Measurements from ENCODE around the gene ZNF555.

ZNF555 gene

DNA sequence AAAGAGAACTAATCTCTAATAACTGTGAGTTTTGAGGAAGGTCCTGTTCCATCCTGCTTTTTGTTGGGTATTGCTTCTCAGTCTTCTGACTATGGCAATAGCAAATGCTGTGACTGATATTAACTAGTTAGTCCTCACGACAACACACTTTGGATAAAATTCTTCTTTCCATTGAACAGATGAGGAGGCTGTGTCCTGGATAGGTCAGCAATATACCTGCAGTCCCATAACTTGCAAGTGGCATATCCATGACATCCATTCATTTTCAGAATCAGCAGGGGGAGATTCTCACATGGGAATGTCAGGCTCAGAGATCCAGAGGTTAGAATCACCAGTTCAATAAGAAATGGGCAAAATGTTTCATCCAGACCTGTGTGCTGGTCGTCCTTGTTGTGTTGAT lies 14.3 kb upstream of the ZNF555 start:
- no peak for FAIRE-seq

DNA sequence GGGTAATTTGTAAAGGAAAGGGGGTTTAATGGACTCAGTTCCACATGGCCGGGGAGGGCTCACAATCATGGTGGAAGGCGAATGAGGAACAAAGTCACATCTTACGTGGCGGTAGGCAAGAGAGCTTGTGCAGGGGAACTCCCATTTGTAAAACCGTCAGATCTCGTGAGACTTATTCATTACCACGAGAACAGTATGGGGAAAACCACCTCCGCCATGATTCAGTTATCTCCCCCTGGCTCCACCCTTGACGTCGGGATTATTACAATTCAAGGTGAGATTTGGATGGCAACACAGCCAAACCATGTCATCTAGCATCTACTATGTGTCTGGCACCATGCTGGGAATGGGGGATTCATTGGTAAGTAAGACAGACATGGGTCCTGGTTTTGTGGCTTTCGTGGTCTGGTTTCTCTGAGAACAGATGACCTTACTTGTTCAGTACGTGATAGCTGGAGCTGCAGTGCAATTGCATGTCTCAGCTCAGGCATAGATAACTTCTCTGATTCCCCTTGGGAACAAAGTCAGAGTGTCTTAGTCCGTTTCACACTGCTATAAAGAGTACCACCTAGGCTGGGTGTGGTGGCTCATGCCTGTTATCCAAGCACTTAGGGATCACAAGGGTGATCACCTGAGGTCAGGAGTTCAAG lies 13.3 kb upstream of the ZNF555 start:
- FAIRE-seq: no peak

DNA sequence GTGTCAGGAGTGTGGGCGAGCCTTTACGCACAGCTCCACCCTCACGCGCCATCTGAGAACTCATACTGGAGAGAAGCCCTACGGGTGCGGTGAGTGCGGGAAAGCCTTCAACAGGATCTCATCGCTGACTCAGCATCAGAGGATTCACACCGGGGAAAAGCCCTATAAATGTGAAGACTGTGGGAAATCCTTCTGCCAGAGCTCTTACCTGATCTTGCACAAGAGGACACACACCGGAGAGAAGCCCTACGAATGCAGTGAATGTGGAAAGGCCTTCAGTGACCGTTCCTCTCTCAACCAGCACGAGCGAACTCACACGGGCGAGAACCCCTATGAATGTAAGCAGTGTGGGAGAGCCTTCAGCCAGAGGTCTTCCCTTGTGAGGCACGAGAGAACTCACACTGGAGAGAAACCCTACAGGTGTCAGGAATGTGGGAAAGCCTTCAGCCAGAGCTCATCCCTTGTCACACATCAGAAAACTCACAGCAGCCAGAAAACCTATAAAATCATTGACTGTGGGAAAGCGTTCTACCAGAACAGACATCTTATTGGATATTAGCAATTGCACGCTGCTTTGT lies 6.9 kb upstream of the ZNF555 start:
- FAIRE-seq: no peak

GRCh38 chr19:2837430-2837829 lies 3.8 kb upstream of the ZNF555 start:
- no peak for FAIRE-seq

- FAIRE-seq: no peak
These were observed 740 bp downstream of the ZNF555 start for GRCh38 chr19:2841855-2842574.

DNA sequence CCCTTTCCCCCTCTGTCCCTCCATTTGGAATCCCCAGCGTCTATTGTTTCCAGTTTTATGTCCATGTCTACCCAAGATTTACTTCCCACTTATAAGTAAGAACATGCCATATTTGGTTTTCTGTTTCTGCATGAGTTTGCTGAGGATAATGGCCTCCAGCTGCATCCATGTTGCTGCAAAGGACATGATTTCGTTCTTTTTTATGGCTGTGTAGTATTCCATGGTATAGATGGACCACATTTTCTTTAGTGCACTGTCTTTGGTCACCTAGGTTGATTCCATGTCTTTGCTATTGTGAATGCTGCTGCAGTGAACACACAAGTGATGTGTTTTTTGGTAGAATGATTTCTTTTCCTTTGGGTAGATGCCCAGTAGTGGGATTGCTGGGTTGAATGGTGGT lies 3.8 kb downstream of the ZNF555 start:
- no peak for FAIRE-seq

GRCh38 chr19:2846180-2846894 lies 5.1 kb downstream of the ZNF555 start:
- no peak for FAIRE-seq

- no peak for FAIRE-seq
These were observed 6.2 kb downstream of the ZNF555 start for GRCh38 chr19:2847507-2847906.

- no peak for FAIRE-seq
These were observed 7.3 kb downstream of the ZNF555 start for GRCh38 chr19:2848616-2849015.

- FAIRE-seq: no peak
These were observed 9.1 kb downstream of the ZNF555 start for GRCh38 chr19:2850256-2850925.

DNA sequence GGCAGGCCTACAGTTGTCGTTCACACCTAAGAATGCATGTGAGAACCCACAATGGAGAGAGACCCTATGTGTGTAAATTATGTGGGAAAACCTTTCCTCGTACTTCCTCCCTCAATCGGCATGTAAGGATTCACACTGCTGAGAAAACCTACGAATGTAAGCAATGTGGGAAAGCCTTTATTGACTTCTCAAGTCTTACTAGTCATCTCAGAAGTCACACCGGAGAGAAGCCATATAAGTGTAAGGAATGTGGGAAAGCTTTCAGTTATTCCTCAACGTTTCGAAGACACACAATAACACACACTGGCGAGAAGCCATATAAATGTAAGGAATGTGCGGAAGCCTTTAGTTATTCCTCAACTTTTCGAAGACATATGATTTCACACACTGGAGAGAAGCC lies 11.3 kb downstream of the ZNF555 start:
- FAIRE-seq: no peak

GRCh38 chr19:2853015-2853606 lies 11.8 kb downstream of the ZNF555 start:
- FAIRE-seq: no peak

- FAIRE-seq: no peak
These were observed 13.6 kb downstream of the ZNF555 start for GRCh38 chr19:2854849-2855248.

DNA sequence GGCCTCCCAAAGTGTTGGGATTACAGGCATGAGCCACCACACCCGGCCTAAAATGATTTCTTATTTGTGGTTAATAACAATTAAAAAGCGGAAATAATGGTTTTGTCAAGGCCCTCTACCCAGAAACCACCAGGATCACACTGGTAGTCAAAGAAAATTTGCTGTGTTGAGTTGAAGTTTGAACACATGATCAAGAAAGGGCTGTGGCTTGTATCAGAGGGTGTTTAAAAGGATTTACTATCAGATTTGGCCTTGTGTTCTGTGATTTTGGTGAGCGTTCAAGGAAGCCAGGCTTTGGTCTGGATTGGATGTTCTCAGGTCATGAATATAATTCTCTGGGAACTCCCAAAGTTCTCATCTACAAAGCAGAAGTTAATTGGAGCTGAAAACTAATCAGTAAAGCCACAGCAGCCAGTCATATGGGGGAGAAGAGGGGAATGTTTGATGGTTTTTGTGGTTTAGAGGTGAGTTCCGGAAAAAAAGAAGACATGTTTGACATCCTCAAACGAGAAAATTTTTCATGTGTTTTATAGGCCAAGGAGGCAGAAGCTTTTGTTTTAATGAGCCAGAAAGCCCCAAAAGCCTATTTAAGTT lies 15.3 kb downstream of the ZNF555 start:
- no peak for FAIRE-seq

DNA sequence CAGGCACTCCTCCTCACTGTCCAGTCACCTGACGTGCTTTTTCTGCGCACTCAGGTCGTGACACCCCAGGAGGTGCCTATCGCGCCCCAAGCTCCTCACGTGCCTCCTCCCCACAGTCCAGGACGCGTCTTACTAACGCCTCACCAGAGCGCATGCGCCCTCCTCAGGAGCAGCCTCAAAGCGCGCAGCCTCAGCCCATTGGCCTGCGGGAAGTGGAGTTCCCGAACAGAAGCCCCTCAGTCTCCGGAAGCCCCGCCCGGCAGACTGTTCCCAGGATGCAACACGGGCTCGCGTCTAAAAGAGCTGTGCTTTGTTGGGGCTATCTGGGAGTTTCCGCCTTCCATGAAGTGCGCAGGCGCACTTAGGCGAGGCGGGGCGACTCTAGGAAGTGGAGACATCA lies 17.6 kb downstream of the ZNF555 start:
- no peak for FAIRE-seq

DNA sequence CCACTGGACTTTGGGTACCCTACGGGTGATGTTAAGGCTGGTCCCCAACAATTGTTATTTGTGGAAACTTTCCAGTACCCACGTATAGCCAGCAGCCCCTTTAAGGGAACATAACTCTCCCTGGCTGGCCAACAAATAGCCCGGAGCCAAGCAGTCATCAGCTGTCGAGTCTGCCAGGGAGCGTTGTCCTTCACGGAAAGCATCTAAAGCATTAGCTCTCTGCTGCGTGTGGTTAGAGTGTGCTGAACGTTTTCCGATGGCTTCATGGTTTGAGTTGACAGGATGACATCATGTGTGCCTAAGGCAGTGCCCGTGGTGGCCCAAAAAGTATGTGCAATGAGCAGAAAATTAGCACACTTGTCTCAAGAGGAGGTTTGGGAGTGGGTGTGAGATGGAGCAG lies 22.5 kb downstream of the ZNF555 start:
- FAIRE-seq: no peak

- FAIRE-seq: no peak
These were observed 24.2 kb downstream of the ZNF555 start for GRCh38 chr19:2865334-2866100.

DNA sequence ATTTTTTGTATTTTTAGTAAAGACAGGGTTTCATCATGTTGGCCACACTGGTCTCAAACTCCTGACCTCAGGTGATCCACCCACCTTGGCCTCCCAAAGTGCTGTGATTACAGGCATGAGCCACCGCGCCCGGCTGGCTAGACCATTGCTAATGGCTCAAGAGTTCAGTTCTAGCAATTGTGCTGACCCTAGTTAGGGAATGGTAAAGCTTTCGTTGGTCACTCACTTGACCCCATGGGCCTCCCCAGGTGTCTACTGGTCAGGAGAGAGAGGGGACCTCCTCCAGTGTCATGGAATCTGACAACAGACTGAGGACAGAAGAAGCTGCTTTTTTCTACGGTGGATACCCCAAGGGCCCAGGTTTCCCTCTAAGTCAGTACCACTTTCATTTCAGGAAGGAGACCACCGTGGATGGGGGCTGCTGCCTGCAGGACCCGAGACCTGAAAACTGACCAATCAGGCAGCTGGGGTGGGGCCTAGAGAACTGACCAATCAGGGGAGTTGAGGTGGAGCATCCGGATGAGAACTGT lies 25.3 kb downstream of the ZNF555 start:
- no peak for FAIRE-seq

DNA sequence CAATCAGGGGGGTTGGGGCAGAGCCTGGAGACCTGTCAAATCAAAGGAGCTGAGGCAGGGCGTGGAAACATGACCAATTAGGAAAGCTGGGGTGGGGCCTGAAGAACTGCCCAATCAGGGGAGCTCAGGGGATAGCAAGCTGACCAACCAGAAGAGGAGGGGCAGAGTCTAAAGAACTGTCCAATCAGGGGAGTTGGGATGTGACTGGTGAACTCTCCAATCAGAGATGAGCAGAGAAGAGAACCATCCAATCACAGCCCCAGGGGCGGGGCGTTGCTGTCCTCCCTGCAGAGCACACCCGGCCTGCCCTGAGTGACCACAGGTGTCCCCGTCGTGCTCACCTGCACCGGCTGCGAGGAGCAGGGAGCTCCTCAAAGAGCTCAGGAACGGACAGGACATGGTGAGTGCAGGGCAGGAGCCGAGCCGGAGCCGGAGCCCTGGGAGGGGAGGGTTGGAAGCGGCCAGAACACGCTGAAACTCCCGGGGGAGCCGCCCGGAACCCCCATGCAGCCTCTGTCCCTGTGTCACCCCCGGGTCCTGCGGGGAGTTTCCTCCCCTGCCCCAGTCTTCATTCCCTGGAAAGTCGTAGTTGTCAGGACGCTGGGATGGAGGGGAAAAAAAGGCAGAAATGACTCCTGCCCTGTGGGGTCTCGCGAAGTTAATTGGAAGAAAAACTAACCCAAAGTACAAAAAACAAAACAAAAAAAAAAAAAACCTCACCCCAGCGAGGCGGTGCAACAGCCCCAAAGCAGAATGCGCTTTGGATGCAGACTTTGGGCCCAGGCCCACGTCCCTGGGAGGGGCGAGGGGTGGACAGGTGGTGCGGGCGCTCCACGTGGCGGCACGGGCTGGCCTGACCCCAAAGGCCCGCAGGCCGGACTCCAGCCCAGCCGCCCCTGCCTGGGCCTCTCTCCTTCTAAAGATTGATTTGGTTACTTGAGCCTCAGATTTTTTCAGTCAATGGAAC lies 26.0 kb downstream of the ZNF555 start, which contains the start of gene ZNF556:
ZNF556 (plus strand) TSS at position 311 of the 967 bp plus-strand sequence; CDS start at position 398, 87 bp downstream.
- no peak for FAIRE-seq

DNA sequence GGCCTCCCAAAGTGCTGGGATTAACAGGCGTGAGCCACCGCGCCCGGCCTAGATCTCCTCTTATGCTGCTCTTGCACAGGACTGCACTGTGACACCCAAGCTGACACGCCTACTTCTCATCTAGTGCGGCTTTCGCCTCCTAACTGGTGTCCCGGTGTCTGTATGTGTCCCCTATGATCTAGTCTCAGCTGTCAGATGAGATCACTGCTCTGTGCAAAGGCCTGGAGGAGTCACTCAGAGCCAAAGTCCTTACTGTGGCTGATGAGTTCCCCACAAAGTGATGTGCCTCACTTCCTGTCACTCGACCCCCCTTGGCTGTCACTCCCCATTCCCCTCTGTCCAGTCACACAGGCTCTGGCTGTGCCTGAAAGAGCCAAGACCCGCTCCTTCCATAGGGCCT lies 28.3 kb downstream of the ZNF555 start:
- no peak for FAIRE-seq
